K562 (cell line): ENCODE results near the gene ADGRB3. TPM values are rescaled to one million over a fixed set of nuclear protein-coding genes. Genes with fewer than 3 reads are reported as not detected.

Source experiments
- ATAC-seq: fragments of 200-7000 bp; cut with Tn5 transposase; 3 replicates; pipeline ENCODE4 v1.9.1; 2020; ENCODE audit warnings: moderate library complexity
- BruUV-seq: library from RNA; stranded (reverse); fragments of 400-500 nt; replicated peaks from 2 replicates; lab custom pipeline; 2021; lab: Mats Ljungman, UMichigan
- CTCF ChIA-PET: fragments of 300-600 bp; formaldehyde crosslinking; extraction: SDS; loops from one replicate; lab custom pipeline; 2021; ENCODE audit warnings: low intra/inter-chr PET ratio; lab: Yijun Ruan, JAX
- POLR2A ChIA-PET: fragments of 300-600, 350-650 bp; sonication (Branson Sonifier 250); formaldehyde crosslinking; extraction: SDS; loops from one replicate; lab custom pipeline; 2021; ENCODE audit warnings: antibody characterized with exemption, inconsistent platforms; lab: Yijun Ruan, JAX
- DNase-seq, 4 experiments: peaks; one replicate each; pipeline versions ENCODE4 v3.0.0 to v3.0.0-alpha.2; 2011 to 2018; ENCODE audit warnings: low spot score in 3 of 4, mixed read lengths in 3 of 4; ENCODE audit errors: extremely low read depth in 1 of 4
- FAIRE-seq: peaks from 2 replicates; lab custom pipeline; 2011; peaks lifted over from hg19 to GRCh38; lab: Jason Lieb, UNC
- H2AFZ ChIP-seq: 2 replicates; pipeline ENCODE4 v1.6.0; 2011; ENCODE audit warnings: low read depth, low read length, control low read depth, inconsistent platforms
- H3K27ac ChIP-seq: fragments of 200-600 bp; 3 replicates; pipeline ENCODE4 v1.8.0; 2011; ENCODE audit warnings: low read depth, mild to moderate bottlenecking, control low read depth, inconsistent platforms, low read length, moderate library complexity, mixed read lengths; ENCODE audit errors: extremely low read depth
- H3K27me3 ChIP-seq, 2 experiments: fragments of 300-600 bp in 1 of 2; 2 replicates in 1 of 2; 3 replicates in 1 of 2; pipeline versions ENCODE4 v1.6.0 to v1.8.0; 2011; ENCODE audit warnings: inconsistent platforms in 2 of 2, low read length in 2 of 2, mild to moderate bottlenecking in 1 of 2, mixed read lengths in 1 of 2, moderate library complexity in 1 of 2; ENCODE audit not compliant: control insufficient read depth in 2 of 2, insufficient read depth in 2 of 2
- H3K36me3 ChIP-seq: fragments of 300-600 bp; 3 replicates; pipeline ENCODE4 v1.8.0; 2011; ENCODE audit warnings: mild to moderate bottlenecking, low read length, inconsistent platforms; ENCODE audit not compliant: control insufficient read depth, insufficient read depth
- H3K4me1 ChIP-seq, 2 experiments: fragments of 200-600 bp in 1 of 2; replicated peaks in 1 of 2; 2 replicates in 1 of 2; 3 replicates in 1 of 2; pipeline versions ENCODE4 v1.5.1 to v1.8.0; 2011; ENCODE audit warnings: inconsistent platforms in 2 of 2, low read length in 2 of 2, mild to moderate bottlenecking in 1 of 2, mixed read lengths in 1 of 2, moderate library complexity in 1 of 2; ENCODE audit not compliant: control insufficient read depth in 2 of 2, insufficient read depth in 2 of 2
- H3K4me2 ChIP-seq: 2 replicates; pipeline ENCODE4 v1.6.1; 2011; ENCODE audit warnings: low read length, control low read depth, inconsistent platforms, mixed read lengths; ENCODE audit not compliant: insufficient read depth
- H3K4me3 ChIP-seq: fragments of 200-600 bp; sonication (generic), shearing (Covaris generic); 2 replicates; pipeline ENCODE4 v1.5.1; 2016; ENCODE audit warnings: control low read depth, inconsistent platforms
- H3K79me2 ChIP-seq: fragments of 200-600 bp; 3 replicates; pipeline ENCODE4 v1.8.0; 2011; ENCODE audit warnings: low read length, inconsistent platforms; ENCODE audit not compliant: control insufficient read depth, insufficient read depth
- H3K9ac ChIP-seq, 2 experiments: 2 replicates each; pipeline versions ENCODE4 v1.6.0 to v1.6.1; 2011; ENCODE audit warnings: low read depth in 2 of 2, low read length in 2 of 2, control low read depth in 1 of 2, inconsistent platforms in 1 of 2, mild to moderate bottlenecking in 1 of 2, mixed read lengths in 1 of 2; ENCODE audit not compliant: insufficient read depth in 1 of 2
- H3K9me1 ChIP-seq: one replicate; pipeline ENCODE4 v1.6.0; 2011; ENCODE audit warnings: inconsistent platforms, mild to moderate bottlenecking, low read length, moderate library complexity; ENCODE audit not compliant: control insufficient read depth, insufficient read depth
- H3K9me3 ChIP-seq: replicated peaks from 2 replicates; pipeline ENCODE4 v1.5.1; 2011; ENCODE audit warnings: low read depth, low read length, inconsistent platforms; ENCODE audit not compliant: control insufficient read depth, insufficient read depth
- H4K20me1 ChIP-seq: replicated peaks from 2 replicates; pipeline ENCODE4 v1.6.1; 2011; ENCODE audit warnings: low read length, inconsistent platforms, mixed read lengths; ENCODE audit not compliant: control insufficient read depth, insufficient read depth
- BRCA1 ChIP-seq, 2 experiments: fragments of 450-650 bp in 1 of 2; sonication (generic) in 1 of 2; formaldehyde crosslinking in 1 of 2; IDR thresholded peaks; 2 replicates each; pipeline versions ENCODE4 v1.5.0 to v1.6.1; 2017 to 2020; ENCODE audit warnings: mild to moderate bottlenecking in 1 of 2, missing genetic modification reagents in 1 of 2
- CREB5 ChIP-seq: fragments of 250-450 bp; sonication (Bioruptor Pico); IDR thresholded peaks from 2 replicates; pipeline ENCODE4 v1.5.0; 2020; ENCODE audit warnings: mild to moderate bottlenecking
- ESRRA ChIP-seq: fragments of 450-650 bp; IDR thresholded peaks from 2 replicates; pipeline ENCODE4 v1.6.1; 2014; ENCODE audit warnings: low read depth, mild to moderate bottlenecking, moderate library complexity, borderline replicate concordance
- GATAD2B ChIP-seq: fragments of 450-650 bp; IDR thresholded peaks from 2 replicates; pipeline ENCODE4 v1.6.1; 2017; ENCODE audit warnings: mild to moderate bottlenecking, borderline replicate concordance
- SLC30A9 ChIP-seq: fragments of 250-450 bp; sonication (Bioruptor Pico); IDR thresholded peaks from 2 replicates; pipeline ENCODE4 v1.8.0; 2022; ENCODE audit warnings: mild to moderate bottlenecking, moderate library complexity
- TAF1 ChIP-seq: IDR thresholded peaks from 2 replicates; pipeline ENCODE4 v1.6.1; 2011; ENCODE audit warnings: mild to moderate bottlenecking, low read length, moderate library complexity; ENCODE audit not compliant: insufficient read depth, control insufficient read depth, severe bottlenecking; ENCODE audit errors: extremely low read depth
- YY1 ChIP-seq, 3 experiments: IDR thresholded peaks; 2 replicates each; pipeline ENCODE4 v1.6.1; 2011; ENCODE audit warnings: low read length in 2 of 3, mild to moderate bottlenecking in 2 of 3, moderate library complexity in 2 of 3, borderline replicate concordance in 1 of 3, control low read depth in 1 of 3, low read depth in 1 of 3; ENCODE audit not compliant: insufficient read depth in 3 of 3, insufficient replicate concordance in 2 of 3, control insufficient read depth in 1 of 3, insufficient read length in 1 of 3; ENCODE audit errors: extremely low read depth in 1 of 3
- ZNF609 ChIP-seq: sonication (generic); formaldehyde crosslinking; IDR thresholded peaks from 2 replicates; pipeline ENCODE4 v1.8.1; 2023; ENCODE audit warnings: missing genetic modification reagents, mild to moderate bottlenecking, borderline replicate concordance
- ZNF695 ChIP-seq: fragments of 450-650 bp; formaldehyde crosslinking; IDR thresholded peaks from 2 replicates; pipeline ENCODE4 v1.4.0; 2020; ENCODE audit warnings: mild to moderate bottlenecking, moderate library complexity
- WGBS: fragments of 100-300 bp; shearing (Covaris generic); methylation state at CpG from one replicate; pipeline ENCODE4 v1.1.6; 2016; ENCODE audit warnings: low coverage, mixed read lengths; ENCODE audit not compliant: insufficient coverage; ENCODE audit errors: missing lambda C conversion rate; 5-methylcytosine and 5-hydroxymethylcytosine counted together
- in situ Hi-C: fragments of 300-500 bp; cut with MboI; formaldehyde crosslinking; loops from 4 replicates; pipeline ENCODE4 v1.15.0; 2018; ENCODE audit warnings: inconsistent platforms, mixed read lengths
- intact Hi-C: fragments of 100-400 bp; cut with micrococcal nuclease; formaldehyde crosslinking; loops from 2 replicates; pipeline ENCODE4 v1.14.2; 2022
- polyA plus RNA-seq, 8 experiments: library from polyadenylated mRNA; depleted of rRNA in 4 of 8; stranded (reverse) in 5 of 8; unstranded in 3 of 8; fragments of >200 nt; fragmentation: Nextera tagmentation in 2 of 8; fragmentation: Illumina TruSeq in 1 of 8; extraction: Ambion mirVana in 2 of 8; extraction: Trizol in 1 of 8; gene quantifications; 2 replicates each; pipeline versions ENCODE4 v1.2.1 to v1.2.3, GENCODE V29; 2011 to 2014; ENCODE audit warnings: inconsistent platforms in 1 of 8, missing spikeins in 1 of 8
- total RNA-seq, 7 experiments: library from RNA; depleted of rRNA in 6 of 7; stranded (reverse); fragments of >200 nt in 6 of 7; fragmentation: Illumina TruSeq in 2 of 7; extraction: Trizol in 2 of 7; gene quantifications; 2 replicates each; pipeline versions ENCODE4 v1.2.1 to v1.2.3, GENCODE V29; 2011 to 2021; ENCODE audit warnings: low replicate concordance in 1 of 7
- TF ChIP-seq, protein P1 (sequence below): fragments of 250-450 bp; sonication (Bioruptor Pico); IDR thresholded peaks from 2 replicates; pipeline ENCODE4 v1.5.1; 2021; ENCODE audit warnings: mild to moderate bottlenecking
- TF ChIP-seq, protein P2 (sequence below), 2 experiments: IDR thresholded peaks; 2 replicates each; pipeline ENCODE4 v1.6.1; 2011; ENCODE audit warnings: borderline replicate concordance in 1 of 2, control low read depth in 1 of 2, low read depth in 1 of 2, low read length in 1 of 2, mild to moderate bottlenecking in 1 of 2, mixed read lengths in 1 of 2, moderate library complexity in 1 of 2; ENCODE audit not compliant: insufficient read depth in 1 of 2, insufficient read length in 1 of 2, poor library complexity in 1 of 2, severe bottlenecking in 1 of 2; ENCODE audit errors: extremely low read depth in 1 of 2

The ADGRB3 gene
- total and polyA plus RNA-seq, 9 of the 15 experiments (the other 6 are each of a cell fraction or from before 2014, with no cell fraction given): 0.90 to 7.8 (median 2.4) TPM

- in situ Hi-C loops: no loop called here
- ChIA-PET POLR2A (no interaction called here), CTCF (no interaction called here)
- H3K9ac ChIP-seq: no peak overlapping the region
- no peaks in the 10 kb centered on the region for H3K79me2 ChIP-seq
- H3K4me3 ChIP-seq: no peak overlapping the region
- ATAC-seq (no peak), DNase-seq (no peak), FAIRE-seq (no peak)
- H2AFZ ChIP-seq: no peak overlapping the region
- intact Hi-C loops: no loop called here
- no peak overlapping the region for H3K27ac ChIP-seq
- 0% methylated on average over 1 of the region's 1 CpG for WGBS
- H3K4me2 ChIP-seq: no peak overlapping the region
- H3K27me3 ChIP-seq: no peaks in the 10 kb centered on the region
- no peaks in the 10 kb centered on the region for H4K20me1 ChIP-seq
- H3K4me1 ChIP-seq: no peaks in the 10 kb centered on the region
- H3K9me1 ChIP-seq: no peaks in the 10 kb centered on the region
- H3K9me3 ChIP-seq: no peaks in the 10 kb centered on the region
- H3K36me3 ChIP-seq: no peaks in the 10 kb centered on the region
- BruUV-seq: no TSS peak
- TF ChIP-seq TAF1 (no peak), YY1 (IDR thresholded peaks at IDR 0.05; ENCODE audit: borderline replicate concordance in 1 of 3, control insufficient read depth in 1 of 3, extremely low read depth in 1 of 3, insufficient read depth in 3 of 3, insufficient read length in 1 of 3, insufficient replicate concordance in 2 of 3, low read depth in 1 of 3, low read length in 2 of 3) (no peak), CREB5 (CRISPR knock-in tag) (no peak), ZNF695 (CRISPR knock-in tag) (no peak), ZNF609 (no peak), GATAD2B (no peak), BRCA1 (IDR thresholded peaks at IDR 0.05) (no peak), BRCA1 (CRISPR knock-in tag; IDR thresholded peaks at IDR 0.05) (no peak), ESRRA (no peak), SLC30A9 (CRISPR knock-in tag) (no peak)
- TF ChIP-seq, protein P1, sequence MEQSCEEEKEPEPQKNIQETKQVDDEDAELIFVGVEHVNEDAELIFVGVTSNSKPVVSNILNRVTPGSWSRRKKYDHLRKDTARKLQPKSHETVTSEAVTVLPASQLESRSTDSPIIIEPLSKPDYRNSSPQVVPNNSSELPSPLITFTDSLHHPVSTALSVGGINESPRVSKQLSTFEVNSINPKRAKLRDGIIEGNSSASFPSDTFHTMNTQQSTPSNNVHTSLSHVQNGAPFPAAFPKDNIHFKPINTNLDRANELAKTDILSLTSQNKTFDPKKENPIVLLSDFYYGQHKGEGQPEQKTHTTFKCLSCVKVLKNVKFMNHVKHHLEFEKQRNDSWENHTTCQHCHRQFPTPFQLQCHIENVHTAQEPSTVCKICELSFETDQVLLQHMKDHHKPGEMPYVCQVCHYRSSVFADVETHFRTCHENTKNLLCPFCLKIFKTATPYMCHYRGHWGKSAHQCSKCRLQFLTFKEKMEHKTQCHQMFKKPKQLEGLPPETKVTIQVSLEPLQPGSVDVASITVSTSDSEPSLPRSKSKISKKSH (CRISPR knock-in tag): no peak
- TF ChIP-seq, protein P2, sequence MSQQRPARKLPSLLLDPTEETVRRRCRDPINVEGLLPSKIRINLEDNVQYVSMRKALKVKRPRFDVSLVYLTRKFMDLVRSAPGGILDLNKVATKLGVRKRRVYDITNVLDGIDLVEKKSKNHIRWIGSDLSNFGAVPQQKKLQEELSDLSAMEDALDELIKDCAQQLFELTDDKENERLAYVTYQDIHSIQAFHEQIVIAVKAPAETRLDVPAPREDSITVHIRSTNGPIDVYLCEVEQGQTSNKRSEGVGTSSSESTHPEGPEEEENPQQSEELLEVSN (IDR thresholded peaks at IDR 0.05; ENCODE audit: borderline replicate concordance in 1 of 2, extremely low read depth in 1 of 2, insufficient read depth in 1 of 2, insufficient read length in 1 of 2, low read depth in 1 of 2, low read length in 1 of 2, poor library complexity in 1 of 2, severe bottlenecking in 1 of 2): no peak
These were observed 511.3 kb downstream of the ADGRB3 start for GRCh38 chr6:69146385-69146784.
